SU-DHL-6 (cell line): ENCODE results near the gene ULK3.

Experiments
- EZH2phosphoT487 ChIP-seq: fragments of 200-600 bp; sonication (generic), shearing (Covaris generic); conservative IDR thresholded peaks from 2 replicates; pipeline ENCODE4 v1.6.1; 2018; ENCODE audit warnings: mild to moderate bottlenecking, antibody characterized with exemption, low read length, moderate library complexity, mixed read lengths
- TF ChIP-seq, protein P1 (sequence below): fragments of 200-600 bp; sonication (generic); IDR thresholded peaks from one replicate; pipeline ENCODE4 v1.5.1; 2017; ENCODE audit warnings: antibody characterized with exemption, mild to moderate bottlenecking, low read length, moderate library complexity; ENCODE audit not compliant: insufficient read depth, poor library complexity, severe bottlenecking

DNA sequence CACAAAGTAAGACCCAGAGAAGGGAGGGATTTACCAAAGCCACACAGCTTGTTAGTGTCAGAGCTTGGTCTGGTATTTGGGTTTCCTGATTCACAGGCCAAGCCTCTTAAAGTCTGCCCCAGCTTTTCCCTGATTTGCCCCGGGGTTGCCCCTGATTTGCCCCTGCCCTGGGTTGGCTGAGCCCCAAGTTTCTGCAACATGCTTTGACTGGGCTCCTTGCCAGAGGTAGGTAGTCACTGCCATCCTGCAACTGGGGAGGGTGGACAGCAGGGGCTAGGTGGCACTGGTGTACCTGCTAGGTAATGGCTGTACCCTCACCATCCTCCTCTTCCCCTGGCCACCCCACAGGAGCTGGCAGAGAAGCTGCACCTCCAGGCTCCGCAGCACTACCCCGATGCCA, 49.4 kb upstream of the ULK3 start:
- TF ChIP-seq, protein P1, sequence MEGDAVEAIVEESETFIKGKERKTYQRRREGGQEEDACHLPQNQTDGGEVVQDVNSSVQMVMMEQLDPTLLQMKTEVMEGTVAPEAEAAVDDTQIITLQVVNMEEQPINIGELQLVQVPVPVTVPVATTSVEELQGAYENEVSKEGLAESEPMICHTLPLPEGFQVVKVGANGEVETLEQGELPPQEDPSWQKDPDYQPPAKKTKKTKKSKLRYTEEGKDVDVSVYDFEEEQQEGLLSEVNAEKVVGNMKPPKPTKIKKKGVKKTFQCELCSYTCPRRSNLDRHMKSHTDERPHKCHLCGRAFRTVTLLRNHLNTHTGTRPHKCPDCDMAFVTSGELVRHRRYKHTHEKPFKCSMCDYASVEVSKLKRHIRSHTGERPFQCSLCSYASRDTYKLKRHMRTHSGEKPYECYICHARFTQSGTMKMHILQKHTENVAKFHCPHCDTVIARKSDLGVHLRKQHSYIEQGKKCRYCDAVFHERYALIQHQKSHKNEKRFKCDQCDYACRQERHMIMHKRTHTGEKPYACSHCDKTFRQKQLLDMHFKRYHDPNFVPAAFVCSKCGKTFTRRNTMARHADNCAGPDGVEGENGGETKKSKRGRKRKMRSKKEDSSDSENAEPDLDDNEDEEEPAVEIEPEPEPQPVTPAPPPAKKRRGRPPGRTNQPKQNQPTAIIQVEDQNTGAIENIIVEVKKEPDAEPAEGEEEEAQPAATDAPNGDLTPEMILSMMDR = no peak
- no peak for TF ChIP-seq EZH2phosphoT487
